WTC11 (cell line): ENCODE results near the gene AJAP1. TPM values are rescaled to one million over a fixed set of nuclear protein-coding genes. Genes with fewer than 3 reads are reported as not detected.

Experiments
- ATAC-seq: fragments of 200-7000 bp; cut with Tn5 transposase; 2 replicates; pipeline ENCODE4 v1.10.0; 2021; ENCODE audit warnings: mild to moderate bottlenecking, moderate library complexity
- CTCF ChIA-PET: fragments of 300-600 bp; sonication (Branson Sonifier 250); formaldehyde crosslinking; loops from one replicate; lab custom pipeline; 2021; ENCODE audit warnings: antibody characterized with exemption; lab: Charles Lee
- POLR2A ChIA-PET: fragments of 350-600 bp; sonication (Branson Sonifier 250); formaldehyde crosslinking; loops from one replicate; lab custom pipeline; 2021; ENCODE audit warnings: antibody characterized with exemption; lab: Charles Lee
- DNase-seq: peaks from one replicate; pipeline ENCODE4 v3.0.0; 2021; ENCODE audit warnings: low spot score
- H3K27ac Mint-ChIP-seq: 2 replicates; pipeline ENCODE4 v1.8.0; 2021; ENCODE audit warnings: mixed read lengths
- H3K27me3 Mint-ChIP-seq: 2 replicates; pipeline ENCODE4 v1.8.0; 2021; ENCODE audit warnings: low read depth, mild to moderate bottlenecking, moderate library complexity, mixed read lengths
- H3K36me3 Mint-ChIP-seq: 2 replicates; pipeline ENCODE4 v1.8.0; 2021; ENCODE audit warnings: mixed read lengths
- H3K4me1 Mint-ChIP-seq: 2 replicates; pipeline ENCODE4 v1.8.0; 2022; ENCODE audit warnings: mixed read lengths
- H3K4me3 Mint-ChIP-seq: 2 replicates; pipeline ENCODE4 v1.8.0; 2021; ENCODE audit warnings: mild to moderate bottlenecking, moderate library complexity, mixed read lengths
- H3K9me3 Mint-ChIP-seq: 2 replicates; pipeline ENCODE4 v1.8.0; 2021; ENCODE audit warnings: mixed read lengths
- AR ChIP-seq: fragments of 250-450 bp; sonication (Bioruptor Pico); IDR thresholded peaks from 2 replicates; pipeline ENCODE4 v1.9.0; 2021; ENCODE audit warnings: mild to moderate bottlenecking
- CREB1 ChIP-seq: sonication (generic); formaldehyde crosslinking; IDR thresholded peaks from 2 replicates; pipeline ENCODE4 v1.8.0; 2023; ENCODE audit warnings: mild to moderate bottlenecking, missing genetic modification reagents
- ESRRA ChIP-seq: sonication (generic); formaldehyde crosslinking; IDR thresholded peaks from 2 replicates; pipeline ENCODE4 v1.8.1; 2022; ENCODE audit warnings: mild to moderate bottlenecking, missing genetic modification reagents, borderline replicate concordance
- MYBL2 ChIP-seq: sonication (generic); formaldehyde crosslinking; IDR thresholded peaks from 2 replicates; pipeline ENCODE4 v1.8.1; 2023; ENCODE audit warnings: mild to moderate bottlenecking, moderate library complexity, missing genetic modification reagents
- SMAD3 ChIP-seq: sonication (generic); formaldehyde crosslinking; IDR thresholded peaks from 2 replicates; pipeline ENCODE4 v1.8.0; 2022; ENCODE audit warnings: missing genetic modification reagents, mild to moderate bottlenecking, borderline replicate concordance
- ZMAT4 ChIP-seq: fragments of 250-450 bp; sonication (Bioruptor Pico); IDR thresholded peaks from 2 replicates; pipeline ENCODE4 v1.9.0; 2021; ENCODE audit warnings: mild to moderate bottlenecking
- ZNF219 ChIP-seq: sonication (generic); formaldehyde crosslinking; IDR thresholded peaks from 2 replicates; pipeline ENCODE4 v1.8.0; 2023; ENCODE audit warnings: missing genetic modification reagents, mild to moderate bottlenecking, borderline replicate concordance
- ZNF532 ChIP-seq: fragments of 250-450 bp; sonication (Bioruptor Pico); IDR thresholded peaks from 2 replicates; pipeline ENCODE4 v1.9.0; 2021; ENCODE audit warnings: mild to moderate bottlenecking, borderline replicate concordance
- total RNA-seq: library from RNA; stranded (reverse); gene quantifications from 3 replicates; pipeline ENCODE4 v1.2.3, GENCODE V29; 2021

AJAP1 gene
- total RNA-seq, 1 experiment from 2014 or later = 2.1 TPM

- TF ChIP-seq AR (CRISPR knock-in tag) (no peak), MYBL2 (CRISPR knock-in tag) (no peak), CREB1 (CRISPR knock-in tag) (no peak)
- no peak overlapping the region for H3K4me3 Mint-ChIP-seq
- H3K4me1 Mint-ChIP-seq = no peaks in the 10 kb centered on the region
- DNase-seq (no peak), ATAC-seq (no peak)
- H3K27ac Mint-ChIP-seq = no peak overlapping the region
- H3K27me3 Mint-ChIP-seq = peaks cover 4% of the 10 kb centered on the region; the same call in 1 of the 2 replicates
- H3K36me3 Mint-ChIP-seq = peaks cover 86% of the 10 kb centered on the region
- CTCF ChIA-PET = no interaction called here
- H3K9me3 Mint-ChIP-seq = peaks cover 87% of the 10 kb centered on the region
- POLR2A ChIA-PET = no interaction called here
Observed at GRCh38 chr1:4837752-4838151, 183.3 kb downstream of the AJAP1 start.

GRCh38 chr1:4838231-4838630, 183.8 kb downstream of the AJAP1 start:
- Mint-ChIP-seq H3K9me3 (peaks cover 86% of the 10 kb centered on the region), H3K27me3 (peaks cover 4% of the 10 kb centered on the region; the same call in 1 of the 2 replicates), H3K4me1 (no peaks in the 10 kb centered on the region), H3K36me3 (peaks cover 85% of the 10 kb centered on the region), H3K4me3 (no peak overlapping the region), H3K27ac (no peak overlapping the region)
- DNase-seq = no peak
- POLR2A ChIA-PET = no interaction called here
- TF ChIP-seq ZNF532 (CRISPR knock-in tag) (no peak), ZNF219 (CRISPR knock-in tag) (no peak), SMAD3 (CRISPR knock-in tag) (no peak), ESRRA (CRISPR knock-in tag) (no peak), ZMAT4 (CRISPR knock-in tag) (no peak)
- no peak for ATAC-seq
- CTCF ChIA-PET = no interaction called here
